IPS-20b (cell line): Measurements from ENCODE around the gene ARHGAP42.

Experiments
- H3K27ac ChIP-seq: one replicate; pipeline ENCODE4 v1.5.1; 2013; ENCODE audit warnings: low read length
- H3K27me3 ChIP-seq: 2 replicates; pipeline ENCODE4 v1.6.1; 2013; ENCODE audit warnings: mild to moderate bottlenecking, low read length, inconsistent platforms; ENCODE audit not compliant: insufficient read depth
- H3K36me3 ChIP-seq: 2 replicates; pipeline ENCODE4 v1.6.1; 2013; ENCODE audit warnings: low read depth, mild to moderate bottlenecking, inconsistent platforms, low read length, moderate library complexity; ENCODE audit not compliant: insufficient read depth
- H3K4me1 ChIP-seq: 2 replicates; pipeline ENCODE4 v1.6.1; 2013; ENCODE audit warnings: mild to moderate bottlenecking, control low read depth, inconsistent platforms, low read length, moderate library complexity; ENCODE audit not compliant: insufficient read depth
- H3K4me3 ChIP-seq: 2 replicates; pipeline ENCODE4 v1.5.1; 2013; ENCODE audit warnings: mild to moderate bottlenecking, low read length, inconsistent platforms
- H3K9ac ChIP-seq: 2 replicates; pipeline ENCODE4 v1.6.1; 2013; ENCODE audit warnings: low read depth, mild to moderate bottlenecking, inconsistent platforms, low read length, moderate library complexity
- H3K9me3 ChIP-seq: 2 replicates; pipeline ENCODE4 v1.6.1; 2013; ENCODE audit warnings: mild to moderate bottlenecking, low read depth, low read length, inconsistent platforms; ENCODE audit not compliant: insufficient read depth

The ARHGAP42 gene

GRCh38 chr11:100910808-100911207 is 223.7 kb downstream of the ARHGAP42 start:
- Histone ChIP-seq H3K36me3 (no peaks in the 10 kb centered on the region), H3K27me3 (no peaks in the 10 kb centered on the region), H3K4me3 (no peak overlapping the region), H3K9me3 (no peaks in the 10 kb centered on the region), H3K9ac (no peak overlapping the region), H3K27ac (no peak overlapping the region), H3K4me1 (no peaks in the 10 kb centered on the region)

- no peak overlapping the region for H3K27ac ChIP-seq
Measured at GRCh38 chr11:100914415-100915110, 227.5 kb downstream of the ARHGAP42 start.

GRCh38 chr11:100918551-100919500 is 231.7 kb downstream of the ARHGAP42 start:
- Histone ChIP-seq H3K9ac (no peak overlapping the region), H3K27me3 (no peaks in the 10 kb centered on the region), H3K4me1 (peaks cover 2% of the 10 kb centered on the region; the same call in 1 of the 2 replicates), H3K27ac (no peak overlapping the region), H3K4me3 (no peak overlapping the region), H3K9me3 (no peaks in the 10 kb centered on the region), H3K36me3 (no peaks in the 10 kb centered on the region)

More at GRCh38 chr11:100914415-100915110, 227.5 kb downstream of the ARHGAP42 start:
- Histone ChIP-seq H3K27me3 (no peaks in the 10 kb centered on the region), H3K9me3 (no peaks in the 10 kb centered on the region), H3K4me1 (no peaks in the 10 kb centered on the region; the same call in 1 of the 2 replicates), H3K4me3 (no peak overlapping the region), H3K9ac (no peak overlapping the region), H3K36me3 (no peaks in the 10 kb centered on the region)

GRCh38 chr11:100920593-100920992 is 233.5 kb downstream of the ARHGAP42 start:
- no peak overlapping the region for H3K4me3 ChIP-seq
- H3K27me3 ChIP-seq = no peaks in the 10 kb centered on the region
- H3K9me3 ChIP-seq = no peaks in the 10 kb centered on the region
- H3K36me3 ChIP-seq = no peaks in the 10 kb centered on the region
- H3K27ac ChIP-seq = no peak overlapping the region
- H3K9ac ChIP-seq = no peak overlapping the region
- peaks cover 2% of the 10 kb centered on the region; the same call in 1 of the 2 replicates for H3K4me1 ChIP-seq

- Histone ChIP-seq H3K4me1 (peaks cover 2% of the 10 kb centered on the region; the same call in 1 of the 2 replicates), H3K27me3 (no peaks in the 10 kb centered on the region), H3K27ac (no peak overlapping the region), H3K9ac (no peak overlapping the region), H3K4me3 (no peak overlapping the region), H3K36me3 (no peaks in the 10 kb centered on the region), H3K9me3 (no peaks in the 10 kb centered on the region)
Measured at GRCh38 chr11:100922121-100922520, 235.0 kb downstream of the ARHGAP42 start.

- H3K4me3 ChIP-seq = no peak overlapping the region
- H3K9ac ChIP-seq = no peak overlapping the region
- no peaks in the 10 kb centered on the region for H3K36me3 ChIP-seq
- H3K4me1 ChIP-seq = peaks cover 2% of the 10 kb centered on the region; the same call in 1 of the 2 replicates
- no peaks in the 10 kb centered on the region for H3K9me3 ChIP-seq
- no peaks in the 10 kb centered on the region for H3K27me3 ChIP-seq
- no peak overlapping the region for H3K27ac ChIP-seq
Measured at GRCh38 chr11:100923555-100923954, 236.5 kb downstream of the ARHGAP42 start.

- Histone ChIP-seq H3K36me3 (no peaks in the 10 kb centered on the region), H3K4me3 (no peak overlapping the region), H3K4me1 (0 out of 2 replicates have a peak, but pooled peaks cover 2% of the 10 kb centered on the region), H3K27ac (no peak overlapping the region), H3K9ac (no peak overlapping the region), H3K9me3 (no peaks in the 10 kb centered on the region), H3K27me3 (no peaks in the 10 kb centered on the region)
Measured at GRCh38 chr11:100925935-100926334, 238.8 kb downstream of the ARHGAP42 start.

- H3K27ac ChIP-seq = no peak overlapping the region
- no peak overlapping the region for H3K9ac ChIP-seq
- H3K9me3 ChIP-seq = no peaks in the 10 kb centered on the region
- H3K36me3 ChIP-seq = no peaks in the 10 kb centered on the region
- 0 out of 2 replicates have a peak, but pooled peaks cover 2% of the 10 kb centered on the region for H3K4me1 ChIP-seq
- no peaks in the 10 kb centered on the region for H3K27me3 ChIP-seq
- H3K4me3 ChIP-seq = no peak overlapping the region
Measured at GRCh38 chr11:100927579-100927978, 240.5 kb downstream of the ARHGAP42 start.

GRCh38 chr11:100928426-100928825 is 241.3 kb downstream of the ARHGAP42 start:
- Histone ChIP-seq H3K4me3 (no peak overlapping the region), H3K4me1 (0 out of 2 replicates have a peak, but pooled peaks cover 2% of the 10 kb centered on the region), H3K9me3 (no peaks in the 10 kb centered on the region), H3K9ac (no peak overlapping the region), H3K36me3 (no peaks in the 10 kb centered on the region), H3K27ac (no peak overlapping the region), H3K27me3 (no peaks in the 10 kb centered on the region)

GRCh38 chr11:100929377-100929776 is 242.3 kb downstream of the ARHGAP42 start:
- Histone ChIP-seq H3K9ac (no peak overlapping the region), H3K36me3 (no peaks in the 10 kb centered on the region), H3K27ac (no peak overlapping the region), H3K9me3 (no peaks in the 10 kb centered on the region), H3K4me3 (no peak overlapping the region), H3K27me3 (no peaks in the 10 kb centered on the region), H3K4me1 (no peaks in the 10 kb centered on the region)

GRCh38 chr11:100930185-100930778 is 243.2 kb downstream of the ARHGAP42 start:
- Histone ChIP-seq H3K9ac (no peak overlapping the region), H3K36me3 (no peaks in the 10 kb centered on the region), H3K9me3 (no peaks in the 10 kb centered on the region), H3K27me3 (no peaks in the 10 kb centered on the region), H3K27ac (no peak overlapping the region), H3K4me1 (no peaks in the 10 kb centered on the region), H3K4me3 (no peak overlapping the region)
